ENCODE results near the gene MRPS5.

GRCh38 chr2:95056461-95057459 lies 64.8 kb downstream of the MRPS5 start:
- TF ChIP-seq CTCF (IDR thresholded peaks at IDR 0.05) (no peak), POLR2A (IDR thresholded peaks at IDR 0.05) (no peak)
